ENCODE data around the gene DCLK1. TPM values are rescaled to one million over a fixed set of nuclear protein-coding genes. Genes with fewer than 3 reads are reported as not detected.

The DCLK1 gene
- total and polyA plus RNA-seq, 2 donors (not counting 1 experiment from before 2014, with no cell fraction given) = 0.56 to 6.3 TPM

GRCh38 chr13:35736876-35737275 is 394.3 kb downstream of the DCLK1 start:
- no peak for DNase-seq (ENCODE audit: low read depth in 2 of 2)
- Histone ChIP-seq H3K4me2 (ENCODE audit: extremely low read depth, insufficient read depth, low read length) (no peak overlapping the region), H3K27me3 (ENCODE audit: control insufficient read depth, insufficient read depth, low read length) (no peaks in the 10 kb centered on the region), H3K9me3 (ENCODE audit: control insufficient read depth, insufficient read depth, low read depth, low read length) (no peaks in the 10 kb centered on the region), H3K4me1 (ENCODE audit: control insufficient read depth, extremely low read depth, insufficient read depth, low read length) (no peaks in the 10 kb centered on the region), H4K20me1 (ENCODE audit: control insufficient read depth, extremely low read depth, insufficient read depth, low read length) (no peaks in the 10 kb centered on the region), H3K36me3 (ENCODE audit: control insufficient read depth, insufficient read depth, low read length) (no peaks in the 10 kb centered on the region), H3K9ac (ENCODE audit: insufficient read depth, low read length) (no peak overlapping the region), H3K27ac (ENCODE audit: insufficient read depth, low read length) (no peak overlapping the region), H3K4me3 (replicated peaks in 1 of 4; ENCODE audit: control extremely low read depth in 1 of 4, insufficient read depth in 1 of 4, low read depth in 3 of 4, low read length in 4 of 4) (no peak overlapping the region), H2AFZ (ENCODE audit: low read length) (no peak overlapping the region), H3K79me2 (ENCODE audit: control insufficient read depth, insufficient read depth, low read length) (no peaks in the 10 kb centered on the region)
- TF ChIP-seq EZH2 (IDR thresholded peaks at IDR 0.05; ENCODE audit: low read length, missing control alignments) = no peak
- TF ChIP-seq, protein P1, sequence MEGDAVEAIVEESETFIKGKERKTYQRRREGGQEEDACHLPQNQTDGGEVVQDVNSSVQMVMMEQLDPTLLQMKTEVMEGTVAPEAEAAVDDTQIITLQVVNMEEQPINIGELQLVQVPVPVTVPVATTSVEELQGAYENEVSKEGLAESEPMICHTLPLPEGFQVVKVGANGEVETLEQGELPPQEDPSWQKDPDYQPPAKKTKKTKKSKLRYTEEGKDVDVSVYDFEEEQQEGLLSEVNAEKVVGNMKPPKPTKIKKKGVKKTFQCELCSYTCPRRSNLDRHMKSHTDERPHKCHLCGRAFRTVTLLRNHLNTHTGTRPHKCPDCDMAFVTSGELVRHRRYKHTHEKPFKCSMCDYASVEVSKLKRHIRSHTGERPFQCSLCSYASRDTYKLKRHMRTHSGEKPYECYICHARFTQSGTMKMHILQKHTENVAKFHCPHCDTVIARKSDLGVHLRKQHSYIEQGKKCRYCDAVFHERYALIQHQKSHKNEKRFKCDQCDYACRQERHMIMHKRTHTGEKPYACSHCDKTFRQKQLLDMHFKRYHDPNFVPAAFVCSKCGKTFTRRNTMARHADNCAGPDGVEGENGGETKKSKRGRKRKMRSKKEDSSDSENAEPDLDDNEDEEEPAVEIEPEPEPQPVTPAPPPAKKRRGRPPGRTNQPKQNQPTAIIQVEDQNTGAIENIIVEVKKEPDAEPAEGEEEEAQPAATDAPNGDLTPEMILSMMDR (conservative IDR thresholded peaks at IDR 0.05 in 1 of 2, IDR thresholded peaks at IDR 0.05 in 1 of 2; ENCODE audit: low read depth in 1 of 2, low read length in 2 of 2) = no peak

GRCh38 chr13:35733827-35734226 is 397.4 kb downstream of the DCLK1 start:
- Histone ChIP-seq H3K79me2 (ENCODE audit: control insufficient read depth, insufficient read depth, low read length) (no peaks in the 10 kb centered on the region), H2AFZ (ENCODE audit: low read length) (no peak overlapping the region), H4K20me1 (ENCODE audit: control insufficient read depth, extremely low read depth, insufficient read depth, low read length) (no peaks in the 10 kb centered on the region)

DNA sequence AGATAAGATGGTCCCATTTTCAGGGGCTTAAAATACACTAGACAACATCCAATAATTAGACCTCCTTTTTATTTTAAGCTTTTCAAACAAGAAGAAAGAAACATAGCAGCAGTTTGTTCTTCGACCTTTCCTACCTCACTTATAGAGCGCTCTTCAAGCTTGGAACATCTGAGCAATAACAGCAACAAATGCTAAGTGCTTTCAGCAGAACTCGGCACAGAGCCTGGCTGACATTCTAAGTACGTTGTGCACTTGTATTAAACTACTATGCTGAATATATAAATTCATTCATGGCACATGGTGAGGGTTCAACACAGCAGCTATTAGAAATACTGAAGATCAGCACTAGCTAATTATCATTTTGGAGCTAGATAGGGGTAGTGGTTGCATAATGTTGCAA is 398.6 kb downstream of the DCLK1 start:
- Histone ChIP-seq H3K27ac (ENCODE audit: insufficient read depth, low read length) (no peak overlapping the region), H2AFZ (ENCODE audit: low read length) (no peak overlapping the region), H3K4me3 (replicated peaks in 1 of 4; ENCODE audit: control extremely low read depth in 1 of 4, insufficient read depth in 1 of 4, low read depth in 3 of 4, low read length in 4 of 4) (no peak overlapping the region), H3K36me3 (ENCODE audit: control insufficient read depth, insufficient read depth, low read length) (no peaks in the 10 kb centered on the region), H3K27me3 (ENCODE audit: control insufficient read depth, insufficient read depth, low read length) (no peaks in the 10 kb centered on the region), H4K20me1 (ENCODE audit: control insufficient read depth, extremely low read depth, insufficient read depth, low read length) (no peaks in the 10 kb centered on the region), H3K4me1 (ENCODE audit: control insufficient read depth, extremely low read depth, insufficient read depth, low read length) (no peaks in the 10 kb centered on the region), H3K79me2 (ENCODE audit: control insufficient read depth, insufficient read depth, low read length) (no peaks in the 10 kb centered on the region), H3K9me3 (ENCODE audit: control insufficient read depth, insufficient read depth, low read depth, low read length) (no peaks in the 10 kb centered on the region), H3K4me2 (ENCODE audit: extremely low read depth, insufficient read depth, low read length) (no peak overlapping the region), H3K9ac (ENCODE audit: insufficient read depth, low read length) (no peak overlapping the region)
- DNase-seq (ENCODE audit: low read depth in 2 of 2) = no peak
- TF ChIP-seq EZH2 (IDR thresholded peaks at IDR 0.05; ENCODE audit: low read length, missing control alignments) = no peak
- TF ChIP-seq, protein P1 (conservative IDR thresholded peaks at IDR 0.05 in 1 of 2, IDR thresholded peaks at IDR 0.05 in 1 of 2; ENCODE audit: low read depth in 1 of 2, low read length in 2 of 2) = no peak

More at GRCh38 chr13:35733827-35734226, 397.4 kb downstream of the DCLK1 start:
- Histone ChIP-seq H3K4me3 (replicated peaks in 1 of 4; ENCODE audit: control extremely low read depth in 1 of 4, insufficient read depth in 1 of 4, low read depth in 3 of 4, low read length in 4 of 4) (no peak overlapping the region), H3K4me2 (ENCODE audit: extremely low read depth, insufficient read depth, low read length) (no peak overlapping the region), H3K27me3 (ENCODE audit: control insufficient read depth, insufficient read depth, low read length) (no peaks in the 10 kb centered on the region), H3K9ac (ENCODE audit: insufficient read depth, low read length) (no peak overlapping the region), H3K4me1 (ENCODE audit: control insufficient read depth, extremely low read depth, insufficient read depth, low read length) (no peaks in the 10 kb centered on the region), H3K36me3 (ENCODE audit: control insufficient read depth, insufficient read depth, low read length) (no peaks in the 10 kb centered on the region), H3K27ac (ENCODE audit: insufficient read depth, low read length) (no peak overlapping the region), H3K9me3 (ENCODE audit: control insufficient read depth, insufficient read depth, low read depth, low read length) (no peaks in the 10 kb centered on the region)
- TF ChIP-seq, protein P1 (conservative IDR thresholded peaks at IDR 0.05 in 1 of 2, IDR thresholded peaks at IDR 0.05 in 1 of 2; ENCODE audit: low read depth in 1 of 2, low read length in 2 of 2) = no peak
- no peak for TF ChIP-seq EZH2 (IDR thresholded peaks at IDR 0.05; ENCODE audit: low read length, missing control alignments)
- peak in 1 of 2 donors; percentile 24 for DNase-seq (ENCODE audit: low read depth in 2 of 2)
